HepG2 (cell line): Measurements from ENCODE around the gene CYP2W1. TPM values are rescaled to one million over a fixed set of nuclear protein-coding genes. Genes with fewer than 3 reads are reported as not detected.

Experiments
- ATF7 ChIP-seq, 2 experiments: fragments of 450-650 bp in 1 of 2; sonication (generic) in 1 of 2; formaldehyde crosslinking in 1 of 2; IDR thresholded peaks; 2 replicates each; pipeline versions ENCODE4 v1.4.0 to v1.6.1; 2016 to 2020; ENCODE audit warnings: antibody characterized with exemption in 1 of 2, mild to moderate bottlenecking in 1 of 2, missing genetic modification reagents in 1 of 2
- BORCS8-MEF2B ChIP-seq: sonication (generic); formaldehyde crosslinking; IDR thresholded peaks from 2 replicates; pipeline ENCODE4 v1.8.0; 2022; ENCODE audit warnings: mild to moderate bottlenecking, missing genetic modification reagents
- CC2D1A ChIP-seq: sonication (generic); formaldehyde crosslinking; IDR thresholded peaks from 2 replicates; pipeline ENCODE4 v1.8.1; 2023; ENCODE audit warnings: mild to moderate bottlenecking, missing genetic modification reagents
- ELF1 ChIP-seq: sonication (generic); formaldehyde crosslinking; IDR thresholded peaks from 2 replicates; pipeline ENCODE4 v1.4.0; 2020; ENCODE audit warnings: missing genetic modification reagents
- EP300 ChIP-seq, 3 experiments: sonication (generic) in 1 of 3; formaldehyde crosslinking in 1 of 3; IDR thresholded peaks; 2 replicates each; pipeline versions ENCODE4 v1.5.1 to v1.6.1; 2011 to 2020; ENCODE audit warnings: low read depth in 2 of 3, low read length in 2 of 3, borderline replicate concordance in 1 of 3, improper control_type of control experiment in 1 of 3, mild to moderate bottlenecking in 1 of 3, missing genetic modification reagents in 1 of 3, moderate library complexity in 1 of 3
- MIER3 ChIP-seq: IDR thresholded peaks from 2 replicates; pipeline ENCODE4 v1.6.1; 2016; ENCODE audit warnings: missing compliant biosample characterization, borderline replicate concordance
- NR2F2 ChIP-seq: IDR thresholded peaks from 2 replicates; pipeline ENCODE4 v1.6.1; 2012; ENCODE audit warnings: low read depth, inconsistent platforms, borderline replicate concordance
- PRMT3 ChIP-seq: sonication (generic); formaldehyde crosslinking; IDR thresholded peaks from 2 replicates; pipeline ENCODE4 v1.8.1; 2022; ENCODE audit warnings: low read depth, mild to moderate bottlenecking, moderate library complexity, missing genetic modification reagents, borderline replicate concordance
- RARA ChIP-seq: IDR thresholded peaks from 2 replicates; pipeline ENCODE4 v1.6.1; 2016; ENCODE audit warnings: missing genetic modification reagents, missing compliant biosample characterization
- SMAD3 ChIP-seq: sonication (generic); formaldehyde crosslinking; IDR thresholded peaks from 2 replicates; pipeline ENCODE4 v1.4.0; 2020; ENCODE audit warnings: missing genetic modification reagents
- SNRNP70 ChIP-seq: fragments of 200-400 bp; formaldehyde crosslinking; IDR thresholded peaks from 2 replicates; pipeline ENCODE4 v1.6.1; 2017; ENCODE audit warnings: mild to moderate bottlenecking, low read depth, low read length, moderate library complexity
- SRY ChIP-seq: sonication (generic); formaldehyde crosslinking; IDR thresholded peaks from 2 replicates; pipeline ENCODE4 v1.8.0; 2022; ENCODE audit warnings: mild to moderate bottlenecking, missing genetic modification reagents
- U2AF1 ChIP-seq: fragments of 200-400 bp; formaldehyde crosslinking; optimal IDR thresholded peaks from 2 replicates; pipeline ENCODE3; 2017; ENCODE audit warnings: mild to moderate bottlenecking, low read depth, low read length
- ZBTB3 ChIP-seq: sonication (generic); formaldehyde crosslinking; IDR thresholded peaks from 2 replicates; pipeline ENCODE4 v1.4.0; 2020; ENCODE audit warnings: low read depth, mild to moderate bottlenecking, moderate library complexity, missing genetic modification reagents, borderline replicate concordance
- ZBTB8A ChIP-seq: sonication (generic); formaldehyde crosslinking; IDR thresholded peaks from 2 replicates; pipeline ENCODE4 v1.4.0; 2020; ENCODE audit warnings: mild to moderate bottlenecking, low read depth, missing genetic modification reagents, borderline replicate concordance
- ZFP36L2 ChIP-seq: sonication (generic); formaldehyde crosslinking; IDR thresholded peaks from 2 replicates; pipeline ENCODE4 v1.4.0; 2020; ENCODE audit warnings: missing genetic modification reagents
- ZNF3 ChIP-seq: IDR thresholded peaks from 2 replicates; pipeline ENCODE4 v1.7.0; 2017; ENCODE audit warnings: inconsistent platforms
- ZNF446 ChIP-seq: sonication (generic); formaldehyde crosslinking; IDR thresholded peaks from 2 replicates; pipeline ENCODE4 v1.5.0; 2020; ENCODE audit warnings: mild to moderate bottlenecking, missing genetic modification reagents
- ZNF563 ChIP-seq: sonication (generic); formaldehyde crosslinking; IDR thresholded peaks from 2 replicates; pipeline ENCODE4 v1.8.0; 2022; ENCODE audit warnings: mild to moderate bottlenecking, moderate library complexity, missing genetic modification reagents
- ZNF567 ChIP-seq: sonication (generic); formaldehyde crosslinking; IDR thresholded peaks from 2 replicates; pipeline ENCODE4 v1.8.1; 2023; ENCODE audit warnings: mild to moderate bottlenecking, missing genetic modification reagents, borderline replicate concordance
- ZNF569 ChIP-seq: sonication (generic); formaldehyde crosslinking; IDR thresholded peaks from 2 replicates; pipeline ENCODE4 v1.5.0; 2020; ENCODE audit warnings: mild to moderate bottlenecking, missing genetic modification reagents, moderate library complexity, borderline replicate concordance
- ZNF607 ChIP-seq: sonication (generic); formaldehyde crosslinking; IDR thresholded peaks from 2 replicates; pipeline ENCODE4 v1.5.1; 2020; ENCODE audit warnings: missing genetic modification reagents, mild to moderate bottlenecking, borderline replicate concordance
- ZNF788 ChIP-seq: sonication (generic); formaldehyde crosslinking; IDR thresholded peaks from 2 replicates; pipeline ENCODE4 v1.5.0; 2020; ENCODE audit warnings: mild to moderate bottlenecking, missing genetic modification reagents, borderline replicate concordance
- polyA plus RNA-seq, 8 experiments: library from polyadenylated mRNA; depleted of rRNA in 3 of 8; stranded (reverse) in 7 of 8; unstranded in 1 of 8; fragments of >200 nt; fragmentation: Illumina TruSeq in 4 of 8; extraction: Trizol in 4 of 8; gene quantifications; 2 replicates each; pipeline versions ENCODE4 v1.2.1 to v1.2.3, GENCODE V29; 2011 to 2016; ENCODE audit warnings: low read depth in 4 of 8, missing spikeins in 1 of 8, mixed read lengths in 1 of 8; ENCODE audit not compliant: insufficient read depth in 1 of 8
- total RNA-seq, 5 experiments: library from RNA; depleted of rRNA; stranded (reverse); fragments of >200 nt; fragmentation: Illumina TruSeq; extraction: Trizol; gene quantifications; 2 replicates each; pipeline ENCODE4 v1.2.3, GENCODE V29; 2016; ENCODE audit warnings: low read depth in 1 of 5
- TF ChIP-seq, protein P1 (sequence below): sonication (generic); formaldehyde crosslinking; IDR thresholded peaks from 2 replicates; pipeline ENCODE4 v1.5.0; 2020; ENCODE audit warnings: mild to moderate bottlenecking, missing genetic modification reagents
- TF ChIP-seq, protein P2 (sequence below): sonication (generic); formaldehyde crosslinking; IDR thresholded peaks from 2 replicates; pipeline ENCODE4 v1.5.1; 2020; ENCODE audit warnings: missing genetic modification reagents, mild to moderate bottlenecking, borderline replicate concordance

CYP2W1 gene
- total and polyA plus RNA-seq, 2 of the 13 experiments (the other 11 are each of a cell fraction or from before 2014, with no cell fraction given), result 19.5 to 31.7 TPM

- TF ChIP-seq PRMT3 (CRISPR knock-in tag), result 0 out of 2 replicates have a peak, but pooled peaks have one; percentile 16
- peak; percentile 86; the same call in 1 of the 2 replicates for TF ChIP-seq ZNF788 (CRISPR knock-in tag)
- no peak for TF ChIP-seq BORCS8-MEF2B
- peak; percentile 82 for TF ChIP-seq ELF1 (CRISPR knock-in tag)
- no peak; the same call in 1 of the 2 replicates for TF ChIP-seq ZNF3
- TF ChIP-seq, protein P1, sequence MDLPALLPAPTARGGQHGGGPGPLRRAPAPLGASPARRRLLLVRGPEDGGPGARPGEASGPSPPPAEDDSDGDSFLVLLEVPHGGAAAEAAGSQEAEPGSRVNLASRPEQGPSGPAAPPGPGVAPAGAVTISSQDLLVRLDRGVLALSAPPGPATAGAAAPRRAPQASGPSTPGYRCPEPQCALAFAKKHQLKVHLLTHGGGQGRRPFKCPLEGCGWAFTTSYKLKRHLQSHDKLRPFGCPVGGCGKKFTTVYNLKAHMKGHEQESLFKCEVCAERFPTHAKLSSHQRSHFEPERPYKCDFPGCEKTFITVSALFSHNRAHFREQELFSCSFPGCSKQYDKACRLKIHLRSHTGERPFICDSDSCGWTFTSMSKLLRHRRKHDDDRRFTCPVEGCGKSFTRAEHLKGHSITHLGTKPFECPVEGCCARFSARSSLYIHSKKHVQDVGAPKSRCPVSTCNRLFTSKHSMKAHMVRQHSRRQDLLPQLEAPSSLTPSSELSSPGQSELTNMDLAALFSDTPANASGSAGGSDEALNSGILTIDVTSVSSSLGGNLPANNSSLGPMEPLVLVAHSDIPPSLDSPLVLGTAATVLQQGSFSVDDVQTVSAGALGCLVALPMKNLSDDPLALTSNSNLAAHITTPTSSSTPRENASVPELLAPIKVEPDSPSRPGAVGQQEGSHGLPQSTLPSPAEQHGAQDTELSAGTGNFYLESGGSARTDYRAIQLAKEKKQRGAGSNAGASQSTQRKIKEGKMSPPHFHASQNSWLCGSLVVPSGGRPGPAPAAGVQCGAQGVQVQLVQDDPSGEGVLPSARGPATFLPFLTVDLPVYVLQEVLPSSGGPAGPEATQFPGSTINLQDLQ (CRISPR knock-in tag), result peak; percentile 89
- TF ChIP-seq, protein P2, sequence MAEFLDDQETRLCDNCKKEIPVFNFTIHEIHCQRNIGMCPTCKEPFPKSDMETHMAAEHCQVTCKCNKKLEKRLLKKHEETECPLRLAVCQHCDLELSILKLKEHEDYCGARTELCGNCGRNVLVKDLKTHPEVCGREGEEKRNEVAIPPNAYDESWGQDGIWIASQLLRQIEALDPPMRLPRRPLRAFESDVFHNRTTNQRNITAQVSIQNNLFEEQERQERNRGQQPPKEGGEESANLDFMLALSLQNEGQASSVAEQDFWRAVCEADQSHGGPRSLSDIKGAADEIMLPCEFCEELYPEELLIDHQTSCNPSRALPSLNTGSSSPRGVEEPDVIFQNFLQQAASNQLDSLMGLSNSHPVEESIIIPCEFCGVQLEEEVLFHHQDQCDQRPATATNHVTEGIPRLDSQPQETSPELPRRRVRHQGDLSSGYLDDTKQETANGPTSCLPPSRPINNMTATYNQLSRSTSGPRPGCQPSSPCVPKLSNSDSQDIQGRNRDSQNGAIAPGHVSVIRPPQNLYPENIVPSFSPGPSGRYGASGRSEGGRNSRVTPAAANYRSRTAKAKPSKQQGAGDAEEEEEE (CRISPR knock-in tag), result no peak
- no peak for TF ChIP-seq ZNF446 (CRISPR knock-in tag)
- TF ChIP-seq CC2D1A (CRISPR knock-in tag), result 0 out of 2 replicates have a peak, but pooled peaks have one; percentile 15
- peak; percentile 19; the same call in 1 of the 2 replicates for TF ChIP-seq RARA (CRISPR knock-in tag)
- peak; percentile 82 for TF ChIP-seq ZNF563
- no peak for TF ChIP-seq ZFP36L2
- TF ChIP-seq SRY (CRISPR knock-in tag), result no peak
- 0 out of 4 replicates have a peak, but pooled peaks of 1 of the 2 experiments have one; percentile 43 for TF ChIP-seq EP300 (IDR thresholded peaks at IDR 0.05; ENCODE audit: low read depth in 2 of 2, low read length in 2 of 2)
- TF ChIP-seq EP300 (CRISPR knock-in tag; IDR thresholded peaks at IDR 0.05; ENCODE audit: borderline replicate concordance), result no peak
- TF ChIP-seq ZBTB3 (CRISPR knock-in tag), result peak; percentile 75; the same call in 1 of the 2 replicates
- TF ChIP-seq U2AF1, result no peak
- no peak for TF ChIP-seq SMAD3
- TF ChIP-seq ZNF569 (CRISPR knock-in tag), result no peak
- TF ChIP-seq NR2F2, result no peak
- TF ChIP-seq ZBTB8A, result no peak; the same call in 1 of the 2 replicates
- TF ChIP-seq MIER3 (CRISPR knock-in tag), result peak; percentile 78
- TF ChIP-seq ATF7 (IDR thresholded peaks at IDR 0.05), result no peak
- TF ChIP-seq ATF7 (CRISPR knock-in tag; IDR thresholded peaks at IDR 0.05), result peak; percentile 68; the same call in 1 of the 2 replicates
- TF ChIP-seq ZNF567 (CRISPR knock-in tag), result peak; percentile 17; the same call in 1 of the 2 replicates
- TF ChIP-seq SNRNP70, result no peak
- no peak; the same call in 1 of the 2 replicates for TF ChIP-seq ZNF607
These were observed 7.9 kb upstream of the CYP2W1 start, which contains the start of gene COX19 (continued) for GRCh38 chr7:974820-975681.
